Measurements from ENCODE around the gene NID1. TPM values are rescaled to one million over a fixed set of nuclear protein-coding genes. Genes with fewer than 3 reads are reported as not detected.

Gene NID1
- total and polyA plus RNA-seq, 8 donors = 3.6 to 28.2 (median 8.7) TPM

- FAIRE-seq = no peak
Observed at GRCh38 chr1:236063551-236063918, 1.4 kb downstream of the NID1 start.

GRCh38 chr1:236060286-236060685, 4.6 kb downstream of the NID1 start:
- FAIRE-seq (no peak), DNase-seq (no peak), ATAC-seq (no peak)
- 87 to 93% methylated on average over 4 of the region's 4 CpGs for WGBS, 2 donors
- TF ChIP-seq CTCF (IDR thresholded peaks at IDR 0.05) = no peak
- intact Hi-C loops (cut with DNase I) = no loop called here
- H3K4me3 ChIP-seq = no peak overlapping the region
- no peaks in the 10 kb centered on the region for H3K27me3 ChIP-seq
- no peaks in the 10 kb centered on the region for H3K36me3 ChIP-seq
- no peak overlapping the region for H3K27ac ChIP-seq
- peaks cover 0 to 3% (median 0%) of the 10 kb centered on the region in 3 donors for H3K4me1 ChIP-seq
- no peaks in the 10 kb centered on the region for H3K9me3 ChIP-seq

More at GRCh38 chr1:236063551-236063918, 1.4 kb downstream of the NID1 start:
- Histone ChIP-seq H3K27me3 (no peaks in the 10 kb centered on the region), H3K4me3 (peak overlapping the region in 2 of 4 donors; percentile 54 to 72), H3K9me3 (no peaks in the 10 kb centered on the region), H3K36me3 (no peaks in the 10 kb centered on the region), H3K27ac (no peak overlapping the region), H3K4me1 (peaks cover 0 to 3% (median 0%) of the 10 kb centered on the region in 3 donors)
- TF ChIP-seq CTCF (IDR thresholded peaks at IDR 0.05) = no peak
- no peak for ATAC-seq
- intact Hi-C loops (cut with DNase I) = no loop called here
- WGBS, 2 donors = 78 to 81% methylated on average over 6 of the region's 6 CpGs
- DNase-seq = no peak

GRCh38 chr1:236059011-236059410, 5.9 kb downstream of the NID1 start:
- peaks cover 0 to 3% (median 0%) of the 10 kb centered on the region in 3 donors for H3K4me1 ChIP-seq
- H3K27me3 ChIP-seq = no peaks in the 10 kb centered on the region
- H3K4me3 ChIP-seq = no peak overlapping the region
- H3K36me3 ChIP-seq = no peaks in the 10 kb centered on the region
- no peaks in the 10 kb centered on the region for H3K9me3 ChIP-seq
- intact Hi-C loops (cut with DNase I) = no loop called here
- ATAC-seq (peak in 1 of 4 donors; percentile 29), DNase-seq (no peak), FAIRE-seq (no peak)
- no peak overlapping the region for H3K27ac ChIP-seq
- no peak for TF ChIP-seq CTCF (IDR thresholded peaks at IDR 0.05)
- 79 to 89% methylated on average over 5 of the region's 5 CpGs for WGBS, 2 donors

- ATAC-seq (no peak), FAIRE-seq (no peak), DNase-seq (no peak)
- 55% methylated on average over 5 of the region's 5 CpGs for WGBS, 2 donors
- H3K9me3 ChIP-seq = no peaks in the 10 kb centered on the region
- no peak overlapping the region for H3K27ac ChIP-seq
- H3K4me3 ChIP-seq = no peak overlapping the region
- TF ChIP-seq CTCF (IDR thresholded peaks at IDR 0.05) = no peak
- H3K36me3 ChIP-seq = no peaks in the 10 kb centered on the region
- H3K27me3 ChIP-seq = no peaks in the 10 kb centered on the region
- no peaks in the 10 kb centered on the region for H3K4me1 ChIP-seq
- intact Hi-C loops (cut with DNase I) = no loop called here
Observed at GRCh38 chr1:236058141-236058934, 6.6 kb downstream of the NID1 start.

- Histone ChIP-seq H3K4me1 (no peaks in the 10 kb centered on the region), H3K36me3 (no peaks in the 10 kb centered on the region), H3K4me3 (no peak overlapping the region), H3K27me3 (no peaks in the 10 kb centered on the region), H3K27ac (no peak overlapping the region), H3K9me3 (no peaks in the 10 kb centered on the region)
- 85 to 87% methylated on average over 5 of the region's 5 CpGs for WGBS, 2 donors
- DNase-seq (no peak), ATAC-seq (no peak), FAIRE-seq (no peak)
- intact Hi-C loops (cut with DNase I) = no loop called here
- TF ChIP-seq CTCF (IDR thresholded peaks at IDR 0.05) = no peak
Observed at GRCh38 chr1:236057546-236057945, 7.3 kb downstream of the NID1 start.

All from pancreas (tissue), 10 donors.